BLaER1 treated with 17β-estradiol and CSF1 and Interleukin-3, amounts not matched to agents 10 nM and 100 nM (cell line): ENCODE measurements around the gene RORC.
A peak's percentile ranks its signal among the peaks of the same experiment; 100 is the strongest.

Experiments
- H3K27ac ChIP-seq, 11 experiments: shearing (Covaris generic); formaldehyde crosslinking; 2 replicates each; pipeline ENCODE4 v1.8.1; 2022
- H3K27me3 ChIP-seq, 11 experiments: shearing (Covaris generic); formaldehyde crosslinking; 2 replicates each; pipeline ENCODE4 v1.8.1; 2022
- H3K36me3 ChIP-seq, 11 experiments: shearing (Covaris generic); formaldehyde crosslinking; 2 replicates each; pipeline ENCODE4 v1.8.1; 2022
- H3K4me1 ChIP-seq, 10 experiments: shearing (Covaris generic); formaldehyde crosslinking; 2 replicates each; pipeline ENCODE4 v1.8.1; 2022
- H3K4me2 ChIP-seq, 11 experiments: shearing (Covaris generic); formaldehyde crosslinking; 2 replicates each; pipeline ENCODE4 v1.8.1; 2022
- H3K4me3 ChIP-seq, 10 experiments: shearing (Covaris generic); formaldehyde crosslinking; 2 replicates each; pipeline ENCODE4 v1.8.1; 2022
- H3K9ac ChIP-seq, 11 experiments: shearing (Covaris generic); formaldehyde crosslinking; 2 replicates each; pipeline ENCODE4 v1.8.1; 2022
- H3K9me3 ChIP-seq, 11 experiments: shearing (Covaris generic); formaldehyde crosslinking; replicated peaks in 1 of 11; 2 replicates each; pipeline ENCODE4 v1.8.1; 2022
- H4K20me1 ChIP-seq, 11 experiments: shearing (Covaris generic); formaldehyde crosslinking; 2 replicates each; pipeline ENCODE4 v1.8.1; 2022
- Cebpa-rat ChIP-seq, 11 experiments: shearing (Covaris generic); IDR thresholded peaks; 2 replicates each; pipeline ENCODE4 v1.8.1; 2022

RORC gene

DNA sequence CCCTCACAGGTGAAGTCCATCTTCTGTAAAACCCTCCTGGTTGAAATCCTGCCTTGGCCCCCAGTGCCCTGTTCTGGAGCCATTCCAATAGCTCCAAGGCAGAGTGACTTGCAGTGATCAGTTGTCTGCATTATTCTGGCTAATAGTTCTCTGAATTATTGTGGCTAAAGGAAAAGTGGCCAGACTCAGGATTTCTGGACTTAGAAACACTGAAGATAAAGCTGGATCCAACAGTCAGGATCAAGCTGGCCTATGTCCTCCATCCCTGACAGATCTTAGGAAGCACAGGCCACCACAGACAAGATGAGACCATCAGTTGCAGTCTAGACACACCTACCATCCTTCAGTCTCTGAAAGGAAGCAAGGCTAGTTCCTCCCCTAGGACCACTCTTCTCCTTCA is 8.8 kb upstream of the RORC start:
- TF ChIP-seq Cebpa-rat (IDR thresholded peaks at IDR 0.05), result no peak
- Histone ChIP-seq H3K9ac (no peak overlapping the region), H4K20me1 (peaks cover 0 to 38% (median 19%) of the 10 kb centered on the region in 11 experiments; a peak in 13 of 22 replicates), H3K36me3 (no peaks in the 10 kb centered on the region), H3K27ac (no peak overlapping the region), H3K4me3 (no peak overlapping the region), H3K4me1 (peaks cover 33 to 53% (median 47%) of the 10 kb centered on the region in 10 experiments), H3K27me3 (peaks cover 42 to 75% (median 61%) of the 10 kb centered on the region in 11 experiments), H3K9me3 (no peaks in the 10 kb centered on the region), H3K4me2 (peak overlapping the region in 3 of 11 experiments; percentile 95 to 99 (median 97); a peak in 6 of 22 replicates)

DNA sequence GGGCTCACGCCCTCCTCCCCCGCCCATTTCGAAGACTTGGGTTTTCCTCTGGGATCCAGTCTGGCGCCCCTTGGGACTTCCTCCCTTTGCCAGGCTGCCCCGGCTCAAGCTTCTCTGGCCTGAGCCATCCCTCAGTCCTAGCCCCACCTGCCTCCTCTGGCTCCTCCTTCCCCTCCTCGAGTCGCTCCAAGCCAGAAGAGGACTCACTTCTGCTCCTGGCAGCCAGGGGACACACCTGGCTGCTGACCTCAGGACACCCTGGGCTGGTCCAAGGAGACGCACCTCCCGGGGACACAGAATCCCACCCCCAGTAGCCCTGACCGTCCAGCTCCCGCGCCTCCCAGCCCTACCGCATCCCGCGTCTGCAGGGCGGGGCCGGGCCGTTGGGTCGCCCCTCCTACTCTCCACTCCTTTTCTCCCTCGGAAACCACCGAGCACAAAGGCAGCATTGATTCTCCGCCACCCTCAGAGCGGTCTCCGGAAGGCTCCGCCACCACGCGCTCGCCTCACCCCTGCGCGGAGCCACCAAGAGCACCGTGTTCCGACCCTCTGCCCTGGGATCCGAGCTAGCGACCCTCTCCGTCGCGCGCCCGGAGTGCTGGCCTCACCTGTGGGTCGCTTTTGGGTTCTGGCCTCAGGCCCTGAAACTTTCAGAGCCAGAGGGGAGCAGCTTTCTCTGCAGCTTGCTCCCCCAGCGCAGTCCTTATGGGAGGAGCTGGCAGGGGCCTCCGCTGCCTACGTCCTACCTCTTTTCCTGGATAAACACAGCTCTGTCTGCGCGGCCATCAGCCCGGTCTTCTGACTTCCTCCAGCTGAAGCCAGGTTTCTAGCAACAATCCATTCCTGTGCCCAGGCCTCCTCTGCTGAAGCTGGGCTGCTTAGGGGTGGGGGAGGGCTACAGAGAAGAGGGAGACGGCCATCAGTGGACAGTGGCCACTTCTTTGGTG is 8.1 kb upstream of the RORC start, which contains the start of gene C2CD4D:
Gene C2CD4D, minus strand, starts transcription at position 364 of the 947 bp plus-strand sequence. CDS start 831 bp downstream, outside the sequence.
- Histone ChIP-seq H3K27me3 (peaks cover 42 to 75% (median 61%) of the 10 kb centered on the region in 11 experiments), H4K20me1 (peaks cover 0 to 38% (median 19%) of the 10 kb centered on the region in 11 experiments; a peak in 13 of 22 replicates), H3K27ac (peak within 1 kb of the TSS in 3 of 11 experiments; percentile 30 to 41 (median 32); a peak in 2 of 22 replicates), H3K4me1 (peaks cover 40 to 60% (median 52%) of the 10 kb centered on the region in 10 experiments), H3K9me3 (no peaks in the 10 kb centered on the region), H3K36me3 (no peaks in the 10 kb centered on the region), H3K9ac (peak within 1 kb of the TSS in 10 of 11 experiments; percentile 48 to 70 (median 61); a peak in 19 of 22 replicates), H3K4me2 (peak within 1 kb of the TSS; percentile 92 to 100 (median 98)), H3K4me3 (peak within 1 kb of the TSS; percentile 47 to 72 (median 60))
- TF ChIP-seq Cebpa-rat (IDR thresholded peaks at IDR 0.05), result no peak

DNA sequence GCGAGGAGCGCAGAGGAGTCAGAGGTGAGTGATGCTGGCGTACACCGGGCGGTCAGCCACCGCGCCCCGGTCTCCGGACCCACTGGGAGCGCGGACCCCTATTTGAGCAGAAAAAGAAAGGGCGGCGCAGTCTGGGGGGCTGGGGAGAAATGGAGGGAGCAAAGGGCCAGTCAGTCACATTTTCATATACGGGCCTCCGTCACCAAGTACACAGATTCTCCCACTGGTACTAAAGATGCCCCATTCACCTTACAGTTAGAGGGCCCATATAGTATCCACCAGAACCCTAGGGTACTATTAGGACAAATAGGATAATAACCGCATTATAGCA is 7.4 kb upstream of the RORC start:
- Histone ChIP-seq H3K9me3 (no peaks in the 10 kb centered on the region), H4K20me1 (peaks cover 0 to 38% (median 19%) of the 10 kb centered on the region in 11 experiments; a peak in 13 of 22 replicates), H3K4me2 (peak overlapping the region; percentile 92 to 100 (median 98)), H3K9ac (peak overlapping the region in 2 of 11 experiments; percentile 70; a peak in 3 of 22 replicates), H3K4me3 (peak overlapping the region; percentile 47 to 72 (median 60)), H3K36me3 (no peaks in the 10 kb centered on the region), H3K27me3 (peaks cover 42 to 75% (median 61%) of the 10 kb centered on the region in 11 experiments), H3K4me1 (peaks cover 47 to 67% (median 59%) of the 10 kb centered on the region in 10 experiments), H3K27ac (no peak overlapping the region)
- TF ChIP-seq Cebpa-rat (IDR thresholded peaks at IDR 0.05), result no peak

DNA sequence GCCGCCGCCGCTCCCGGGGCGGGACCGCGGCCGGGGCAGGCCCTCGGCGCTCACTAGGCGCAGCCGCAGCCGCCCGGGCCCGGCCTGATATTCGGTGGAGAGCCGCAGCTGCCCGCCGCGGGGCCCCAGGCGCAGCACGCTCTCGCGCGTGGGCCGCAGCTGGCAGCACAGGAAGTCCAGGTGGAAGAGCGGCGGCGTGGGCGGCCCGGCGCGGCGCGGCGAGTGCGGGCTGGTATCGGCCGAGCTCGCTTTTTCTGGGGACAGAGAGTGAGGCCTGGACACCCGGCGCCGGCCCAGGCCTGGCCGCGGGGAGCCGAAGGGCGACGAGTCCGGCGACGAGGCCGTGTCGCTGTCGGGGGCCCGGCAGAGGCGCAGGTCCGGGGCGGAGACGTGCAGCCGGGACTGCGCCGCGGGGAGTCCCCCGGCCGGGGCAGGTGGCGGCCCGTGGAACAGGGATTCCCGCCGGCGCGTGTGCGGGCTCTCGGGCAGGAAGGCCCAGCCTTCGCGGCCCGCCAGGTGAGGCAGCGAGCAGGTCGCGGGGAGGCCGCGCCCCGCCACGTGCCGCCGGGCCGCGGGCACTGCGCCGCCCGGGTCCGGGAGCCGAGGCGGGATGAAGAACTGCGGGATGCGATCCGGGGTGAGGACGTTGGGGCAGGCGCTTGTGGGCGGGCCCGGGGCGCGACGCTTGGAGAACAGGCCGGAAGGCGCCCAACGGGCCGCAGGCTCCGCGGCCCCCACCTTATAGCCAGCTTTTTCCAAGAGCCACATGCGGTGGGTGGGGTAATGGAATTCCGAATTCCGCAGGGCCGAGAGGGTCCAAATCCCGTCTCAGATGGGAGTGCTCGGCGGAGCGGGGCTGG is 6.8 kb upstream of the RORC start:
- Histone ChIP-seq H3K9me3 (no peaks in the 10 kb centered on the region), H3K9ac (peak overlapping the region; percentile 24 to 70 (median 60); a peak in 21 of 22 replicates)

DNA sequence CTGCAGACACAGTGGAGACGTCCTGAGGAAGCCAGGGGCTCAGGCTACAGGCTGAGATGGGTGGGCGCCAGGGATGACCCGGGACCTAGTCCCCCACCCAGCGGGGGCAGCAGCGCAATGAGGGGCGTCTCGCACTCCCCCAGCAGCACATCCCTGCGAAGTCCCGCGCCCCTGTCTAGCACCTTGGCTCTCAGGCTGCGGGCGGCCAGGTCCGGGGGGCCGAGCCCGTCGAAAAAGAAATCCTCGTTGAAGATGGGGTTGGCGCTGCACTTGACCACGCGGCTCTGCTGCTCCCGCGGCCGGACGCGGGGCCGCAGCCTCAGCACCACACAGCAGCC is 6.3 kb upstream of the RORC start:
- peak overlapping the region; percentile 47 to 72 (median 60) for H3K4me3 ChIP-seq
- H3K27me3 ChIP-seq, result peaks cover 42 to 72% (median 61%) of the 10 kb centered on the region in 11 experiments
- H4K20me1 ChIP-seq, result peaks cover 0 to 38% (median 19%) of the 10 kb centered on the region in 11 experiments; a peak in 13 of 22 replicates
- H3K9ac ChIP-seq, result peak overlapping the region; percentile 24 to 70 (median 60); a peak in 20 of 22 replicates
- peak overlapping the region in 2 of 11 experiments; percentile 35 to 41; a peak in 2 of 22 replicates for H3K27ac ChIP-seq
- H3K9me3 ChIP-seq, result no peaks in the 10 kb centered on the region
- no peak for TF ChIP-seq Cebpa-rat (IDR thresholded peaks at IDR 0.05)
- peak overlapping the region; percentile 92 to 100 (median 98) for H3K4me2 ChIP-seq
- no peaks in the 10 kb centered on the region for H3K36me3 ChIP-seq
- H3K4me1 ChIP-seq, result peaks cover 59 to 74% (median 70%) of the 10 kb centered on the region in 10 experiments

More for the DNA sequence above, 6.8 kb upstream of the RORC start:
- Histone ChIP-seq H3K4me3 (peak overlapping the region; percentile 47 to 72 (median 60)), H3K27ac (peak overlapping the region in 5 of 11 experiments; percentile 23 to 41 (median 32); a peak in 5 of 22 replicates), H3K4me1 (peaks cover 53 to 70% (median 65%) of the 10 kb centered on the region in 10 experiments), H3K36me3 (no peaks in the 10 kb centered on the region), H4K20me1 (peaks cover 0 to 38% (median 19%) of the 10 kb centered on the region in 11 experiments; a peak in 13 of 22 replicates), H3K27me3 (peaks cover 42 to 75% (median 61%) of the 10 kb centered on the region in 11 experiments), H3K4me2 (peak overlapping the region; percentile 92 to 100 (median 98))
- no peak for TF ChIP-seq Cebpa-rat (IDR thresholded peaks at IDR 0.05)

DNA sequence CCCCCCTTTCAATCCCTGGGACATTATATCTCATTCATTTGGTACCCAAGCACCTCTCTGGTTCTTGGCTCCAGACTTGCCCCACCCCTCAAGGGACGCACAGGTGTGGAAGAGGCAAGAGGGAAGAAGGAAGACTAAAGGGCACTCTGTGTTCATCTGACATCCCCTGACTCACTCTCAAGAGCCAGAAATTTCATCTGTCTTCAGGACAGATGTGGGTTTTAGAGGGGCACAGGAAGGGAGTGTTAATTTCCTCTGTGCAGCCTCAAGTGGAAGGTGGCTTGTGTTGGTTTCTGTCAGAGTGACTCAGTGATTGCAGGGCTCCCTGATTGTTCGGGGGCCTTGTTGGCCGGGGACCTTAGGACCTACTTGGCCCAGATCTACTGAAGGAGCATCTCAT is 5.6 kb upstream of the RORC start:
- H3K9me3 ChIP-seq, result no peaks in the 10 kb centered on the region
- H3K36me3 ChIP-seq, result no peaks in the 10 kb centered on the region
- H3K9ac ChIP-seq, result peak overlapping the region in 2 of 11 experiments; percentile 17 to 70; a peak in 1 of 22 replicates
- H4K20me1 ChIP-seq, result peaks cover 0 to 38% (median 19%) of the 10 kb centered on the region in 11 experiments; a peak in 13 of 22 replicates
- peaks cover 65 to 80% (median 77%) of the 10 kb centered on the region in 10 experiments for H3K4me1 ChIP-seq
- TF ChIP-seq Cebpa-rat (IDR thresholded peaks at IDR 0.05), result no peak
- H3K27me3 ChIP-seq, result peaks cover 42 to 66% (median 61%) of the 10 kb centered on the region in 11 experiments
- H3K4me2 ChIP-seq, result peak overlapping the region; percentile 92 to 100 (median 98)
- H3K27ac ChIP-seq, result no peak overlapping the region; a peak in 1 of 22 replicates
- peak overlapping the region in 2 of 10 experiments; percentile 19 to 62; a peak in 2 of 20 replicates for H3K4me3 ChIP-seq

DNA sequence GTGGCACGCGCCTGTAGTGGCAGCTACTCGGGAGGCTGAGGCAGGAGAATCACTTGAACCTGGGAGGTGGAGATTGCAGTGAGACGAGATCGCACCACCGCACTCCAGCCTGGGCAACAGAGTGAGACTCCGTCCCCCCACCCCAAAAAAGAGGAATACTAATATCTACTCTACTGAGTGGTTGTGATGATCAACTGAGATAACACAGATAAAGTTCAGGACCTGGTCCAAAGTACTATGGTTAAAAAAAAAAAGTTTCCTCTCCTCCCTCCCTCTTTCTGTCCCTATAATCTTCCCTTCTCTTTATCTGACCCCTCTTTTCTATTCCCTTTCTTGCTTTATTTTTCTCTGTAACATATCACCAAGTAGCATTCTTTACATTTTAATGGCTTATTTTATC is 4.0 kb upstream of the RORC start:
- no peaks in the 10 kb centered on the region for H3K36me3 ChIP-seq
- H3K9ac ChIP-seq, result no peak overlapping the region
- peaks cover 37 to 50% (median 47%) of the 10 kb centered on the region in 11 experiments for H3K27me3 ChIP-seq
- peaks cover 0 to 37% (median 19%) of the 10 kb centered on the region in 11 experiments; a peak in 13 of 22 replicates for H4K20me1 ChIP-seq
- no peak overlapping the region for H3K27ac ChIP-seq
- peak overlapping the region in 8 of 11 experiments; percentile 37 to 100 (median 96); a peak in 13 of 22 replicates for H3K4me2 ChIP-seq
- TF ChIP-seq Cebpa-rat (IDR thresholded peaks at IDR 0.05), result no peak
- peaks cover 78 to 96% (median 92%) of the 10 kb centered on the region in 10 experiments for H3K4me1 ChIP-seq
- H3K4me3 ChIP-seq, result no peak overlapping the region
- no peaks in the 10 kb centered on the region for H3K9me3 ChIP-seq

DNA sequence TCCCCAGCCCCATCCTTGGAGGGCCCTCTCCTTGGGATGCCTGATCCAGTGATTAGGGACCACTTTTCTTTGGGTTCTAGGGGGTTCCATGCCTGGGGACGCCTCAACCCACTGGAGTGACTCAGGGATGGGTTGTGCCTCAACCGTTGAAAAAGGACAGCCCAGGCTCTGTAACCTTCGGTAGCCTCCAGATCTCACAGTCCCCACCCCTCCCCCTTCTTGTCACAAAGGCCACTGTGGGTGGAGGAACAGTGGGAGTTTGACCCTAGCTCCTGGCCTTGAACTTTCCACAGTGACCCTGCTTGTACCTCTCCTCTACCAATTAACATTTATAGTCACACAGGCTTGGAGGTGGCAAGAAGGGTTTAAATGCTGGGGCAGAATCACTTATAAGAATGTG is 2.6 kb upstream of the RORC start:
- Histone ChIP-seq H3K4me3 (peak overlapping the region in 1 of 10 experiments; percentile 9; a peak in 1 of 20 replicates), H3K4me2 (peak overlapping the region; percentile 68 to 100 (median 87)), H3K9me3 (no peaks in the 10 kb centered on the region), H3K9ac (peak overlapping the region in 3 of 11 experiments; percentile 10 to 20 (median 19); a peak in 4 of 22 replicates), H3K4me1 (peaks cover 87 to 100% (median 97%) of the 10 kb centered on the region in 10 experiments), H4K20me1 (peaks cover 0 to 32% (median 19%) of the 10 kb centered on the region in 11 experiments; a peak in 14 of 22 replicates), H3K36me3 (no peaks in the 10 kb centered on the region), H3K27ac (peak overlapping the region in 2 of 11 experiments; percentile 27 to 43; a peak in 2 of 22 replicates), H3K27me3 (peaks cover 23 to 36% (median 33%) of the 10 kb centered on the region in 11 experiments)
- no peak for TF ChIP-seq Cebpa-rat (IDR thresholded peaks at IDR 0.05)
